Mesendoderm (in vitro differentiated cells): Measurements from ENCODE around the gene SAMD7.
A peak's percentile ranks its signal among the peaks of the same experiment; 100 is the strongest.

Source experiments
- DNase-seq: peaks from one replicate; pipeline ENCODE4 v3.0.0; 2013
- H2AK5ac ChIP-seq: 2 replicates; pipeline ENCODE4 v1.6.1; 2013; ENCODE audit warnings: low read length, inconsistent platforms
- H2BK120ac ChIP-seq: 2 replicates; pipeline ENCODE4 v1.6.1; 2013; ENCODE audit warnings: low read depth, mild to moderate bottlenecking, low read length, moderate library complexity, mixed read lengths
- H2BK15ac ChIP-seq: replicated peaks from 2 replicates; pipeline ENCODE4 v1.6.1; 2013; ENCODE audit warnings: low read depth, mild to moderate bottlenecking, moderate library complexity
- H2BK5ac ChIP-seq: 2 replicates; pipeline ENCODE4 v1.6.1; 2013; ENCODE audit warnings: low read length, inconsistent platforms
- H3K18ac ChIP-seq: 2 replicates; pipeline ENCODE4 v1.6.1; 2013; ENCODE audit warnings: mild to moderate bottlenecking, low read length, mixed read lengths
- H3K23ac ChIP-seq: one replicate; pipeline ENCODE4 v1.6.1; 2013; ENCODE audit warnings: low read length
- H3K27ac ChIP-seq: 2 replicates; pipeline ENCODE4 v1.5.1; 2013; ENCODE audit warnings: low read depth, mild to moderate bottlenecking, inconsistent platforms, low read length, moderate library complexity
- H3K27me3 ChIP-seq: 2 replicates; pipeline ENCODE4 v1.6.1; 2013; ENCODE audit warnings: low read length, control low read depth, mild to moderate bottlenecking, inconsistent platforms; ENCODE audit not compliant: insufficient read depth, poor library complexity
- H3K36me3 ChIP-seq: 2 replicates; pipeline ENCODE4 v1.6.1; 2013; ENCODE audit warnings: low read length, inconsistent platforms; ENCODE audit not compliant: control insufficient read depth, insufficient read depth
- H3K4ac ChIP-seq: one replicate; pipeline ENCODE4 v1.6.1; 2013; ENCODE audit warnings: low read depth, mild to moderate bottlenecking, low read length, moderate library complexity
- H3K4me1 ChIP-seq: 2 replicates; pipeline ENCODE4 v1.6.1; 2013; ENCODE audit warnings: low read depth, low read length, inconsistent platforms; ENCODE audit not compliant: control insufficient read depth
- H3K4me2 ChIP-seq: 2 replicates; pipeline ENCODE4 v1.6.1; 2013; ENCODE audit warnings: low read length
- H3K4me3 ChIP-seq: 2 replicates; pipeline ENCODE4 v1.5.1; 2013; ENCODE audit warnings: mild to moderate bottlenecking, low read length
- H3K56ac ChIP-seq: one replicate; pipeline ENCODE4 v1.6.1; 2013; ENCODE audit warnings: low read length
- H3K79me1 ChIP-seq: 2 replicates; pipeline ENCODE4 v1.6.1; 2013; ENCODE audit warnings: low read length, inconsistent platforms
- H3K79me2 ChIP-seq: 2 replicates; pipeline ENCODE4 v1.6.1; 2013; ENCODE audit warnings: mild to moderate bottlenecking, low read length; ENCODE audit not compliant: control insufficient read depth, insufficient read depth
- H3K9ac ChIP-seq: 2 replicates; pipeline ENCODE4 v1.6.1; 2013; ENCODE audit warnings: low read length, inconsistent platforms
- H4K5ac ChIP-seq: one replicate; pipeline ENCODE4 v1.6.1; 2013; ENCODE audit warnings: low read length
- H4K8ac ChIP-seq: one replicate; pipeline ENCODE4 v1.6.1; 2013; ENCODE audit warnings: low read depth, mild to moderate bottlenecking, control low read depth, low read length, moderate library complexity
- WGBS: extraction: QIAGEN DNeasy Blood & Tissue Kit; methylation state at CpG from one replicate; pipeline ENCODE4 v1.1.7; 2013; ENCODE audit warnings: low lambda C conversion rate, missing lambda C conversion rate; ENCODE audit not compliant: insufficient coverage; ENCODE audit errors: extremely low coverage; 5-methylcytosine and 5-hydroxymethylcytosine counted together

Gene SAMD7

DNA sequence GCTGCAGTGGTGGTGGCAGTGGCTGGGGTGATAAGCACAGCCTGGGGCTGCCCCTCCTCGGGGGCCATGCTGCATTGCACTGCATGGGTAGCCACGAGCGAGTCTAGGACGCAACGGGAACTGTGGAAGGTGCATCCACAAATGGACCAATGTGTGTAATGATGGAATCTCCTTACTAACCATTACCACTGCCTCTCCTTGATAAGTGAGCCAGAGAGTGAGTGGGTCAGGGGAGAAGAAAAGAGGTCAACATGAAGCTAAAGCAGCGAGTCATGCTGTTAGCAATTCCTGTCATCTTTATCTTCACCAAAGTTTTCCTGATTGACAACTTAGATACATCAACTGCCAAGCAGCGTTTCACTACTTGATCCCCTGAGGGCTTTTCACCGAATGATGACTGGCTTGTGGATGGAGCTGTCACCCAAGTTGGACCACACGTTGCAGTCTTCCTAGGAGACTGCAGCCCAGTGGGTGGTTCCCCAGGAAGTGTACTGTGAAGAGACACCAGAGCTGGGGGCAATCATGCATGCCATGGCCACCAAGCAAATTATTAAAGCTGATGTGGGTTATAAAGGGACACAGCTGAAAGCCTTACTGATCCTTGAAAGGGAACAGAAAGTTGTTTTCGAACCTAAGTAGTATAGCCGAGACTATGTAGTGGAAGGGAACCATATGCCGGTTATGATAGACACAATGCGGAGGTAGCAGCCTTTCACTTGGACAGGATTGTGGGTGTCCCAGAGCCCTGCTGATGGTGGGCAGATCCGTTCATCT lies 20.6 kb downstream of the SAMD7 start:
- no peak overlapping the region for H3K18ac ChIP-seq
- H4K8ac ChIP-seq: no peak overlapping the region
- H3K27me3 ChIP-seq: no peaks in the 10 kb centered on the region
- no peaks in the 10 kb centered on the region for H3K79me2 ChIP-seq
- peak overlapping the region; percentile 19 for H3K56ac ChIP-seq
- no peak overlapping the region for H4K5ac ChIP-seq
- no peak overlapping the region for H3K4ac ChIP-seq
- H3K4me2 ChIP-seq: no peak overlapping the region
- no peak overlapping the region for H3K4me3 ChIP-seq
- H2BK15ac ChIP-seq: no peak overlapping the region
- H3K36me3 ChIP-seq: no peaks in the 10 kb centered on the region
- H2AK5ac ChIP-seq: no peak overlapping the region
- no peak overlapping the region for H2BK5ac ChIP-seq
- no peaks in the 10 kb centered on the region for H3K4me1 ChIP-seq
- H3K9ac ChIP-seq: no peak overlapping the region
- H3K27ac ChIP-seq: no peak overlapping the region
- no peaks in the 10 kb centered on the region for H3K79me1 ChIP-seq
- no peak for DNase-seq
- no peak overlapping the region for H3K23ac ChIP-seq
- WGBS: no CpG with 5 or more reads among the region's 14 CpGs
- H2BK120ac ChIP-seq: no peak overlapping the region

GRCh38 chr3:169939320-169939719 lies 27.9 kb downstream of the SAMD7 start:
- H3K79me1 ChIP-seq: no peaks in the 10 kb centered on the region
- no peak overlapping the region for H2BK15ac ChIP-seq
- no peak overlapping the region for H4K8ac ChIP-seq
- no peak for DNase-seq
- H3K79me2 ChIP-seq: no peaks in the 10 kb centered on the region
- H3K23ac ChIP-seq: no peak overlapping the region
- no peak overlapping the region for H4K5ac ChIP-seq
- no peak overlapping the region for H2BK5ac ChIP-seq
- H3K18ac ChIP-seq: no peak overlapping the region
- no peak overlapping the region for H3K4me2 ChIP-seq
- H3K9ac ChIP-seq: no peak overlapping the region
- H3K4ac ChIP-seq: no peak overlapping the region
- H3K4me3 ChIP-seq: no peak overlapping the region
- H3K27ac ChIP-seq: no peak overlapping the region
- H3K4me1 ChIP-seq: no peaks in the 10 kb centered on the region
- no peaks in the 10 kb centered on the region for H3K27me3 ChIP-seq
- H3K36me3 ChIP-seq: no peaks in the 10 kb centered on the region
- no CpG with 5 or more reads among the region's 1 CpG for WGBS
- H2AK5ac ChIP-seq: no peak overlapping the region
- H3K56ac ChIP-seq: no peak overlapping the region
- H2BK120ac ChIP-seq: no peak overlapping the region

- H3K9ac ChIP-seq: no peak overlapping the region
- no peak overlapping the region for H3K4me2 ChIP-seq
- H2BK120ac ChIP-seq: no peak overlapping the region
- no peaks in the 10 kb centered on the region for H3K79me2 ChIP-seq
- H2BK15ac ChIP-seq: no peak overlapping the region
- H3K36me3 ChIP-seq: no peaks in the 10 kb centered on the region
- no peaks in the 10 kb centered on the region for H3K27me3 ChIP-seq
- H3K27ac ChIP-seq: no peak overlapping the region
- H2AK5ac ChIP-seq: no peak overlapping the region
- no peak overlapping the region for H4K8ac ChIP-seq
- no peak overlapping the region for H4K5ac ChIP-seq
- H3K4ac ChIP-seq: no peak overlapping the region
- H3K23ac ChIP-seq: no peak overlapping the region
- no peak overlapping the region for H3K4me3 ChIP-seq
- DNase-seq: no peak
- no CpG with 5 or more reads among the region's 5 CpGs for WGBS
- H2BK5ac ChIP-seq: no peak overlapping the region
- H3K4me1 ChIP-seq: no peaks in the 10 kb centered on the region
- H3K18ac ChIP-seq: no peak overlapping the region
- H3K56ac ChIP-seq: no peak overlapping the region
- H3K79me1 ChIP-seq: no peaks in the 10 kb centered on the region
Observed at GRCh38 chr3:169939751-169940150, 28.4 kb downstream of the SAMD7 start.

GRCh38 chr3:169940470-169941181 lies 29.3 kb downstream of the SAMD7 start:
- Histone ChIP-seq H2BK15ac (no peak overlapping the region), H3K36me3 (no peaks in the 10 kb centered on the region)

DNA sequence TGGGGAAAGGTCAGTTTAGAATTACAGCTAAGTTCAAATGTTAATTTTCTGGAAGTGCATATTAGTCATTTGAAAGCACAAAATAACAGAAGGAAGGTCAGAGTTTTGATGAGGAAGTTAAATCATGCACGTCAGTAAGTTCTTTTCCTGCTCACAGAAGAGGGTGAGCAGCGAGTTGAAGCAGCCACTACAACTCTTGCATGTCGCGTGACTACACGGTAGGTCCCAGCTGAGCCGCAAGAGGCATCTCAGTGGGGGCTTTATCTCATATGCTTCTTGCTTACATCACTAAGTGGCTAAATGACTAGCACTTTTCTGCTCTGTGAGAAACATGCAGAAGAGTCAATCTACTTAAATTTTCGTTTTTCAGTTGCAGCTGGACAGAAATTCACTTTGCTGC lies 33.9 kb downstream of the SAMD7 start:
- Histone ChIP-seq H3K9ac (no peak overlapping the region), H3K27ac (no peak overlapping the region), H3K4me1 (no peaks in the 10 kb centered on the region), H3K27me3 (no peaks in the 10 kb centered on the region), H2BK120ac (no peak overlapping the region), H3K4me3 (no peak overlapping the region), H3K56ac (no peak overlapping the region), H3K79me1 (no peaks in the 10 kb centered on the region), H2AK5ac (no peak overlapping the region), H4K5ac (no peak overlapping the region), H3K79me2 (no peaks in the 10 kb centered on the region), H3K4ac (no peak overlapping the region), H3K36me3 (no peaks in the 10 kb centered on the region), H3K18ac (no peak overlapping the region), H2BK5ac (no peak overlapping the region), H4K8ac (no peak overlapping the region), H3K23ac (no peak overlapping the region), H3K4me2 (no peak overlapping the region), H2BK15ac (no peak overlapping the region)
- no CpG with 5 or more reads among the region's 7 CpGs for WGBS
- DNase-seq: no peak

More at GRCh38 chr3:169940470-169941181, 29.3 kb downstream of the SAMD7 start:
- no peak for DNase-seq
- Histone ChIP-seq H3K79me2 (no peaks in the 10 kb centered on the region), H3K9ac (no peak overlapping the region), H4K8ac (no peak overlapping the region), H2AK5ac (no peak overlapping the region), H3K79me1 (no peaks in the 10 kb centered on the region), H3K56ac (no peak overlapping the region), H3K4me1 (no peaks in the 10 kb centered on the region), H2BK120ac (no peak overlapping the region), H3K27ac (no peak overlapping the region), H3K27me3 (no peaks in the 10 kb centered on the region), H3K23ac (no peak overlapping the region), H3K4ac (no peak overlapping the region), H3K4me3 (no peak overlapping the region), H4K5ac (no peak overlapping the region), H2BK5ac (no peak overlapping the region), H3K18ac (no peak overlapping the region), H3K4me2 (no peak overlapping the region)
- no CpG with 5 or more reads among the region's 6 CpGs for WGBS
